Liver (tissue), 9 donors: ENCODE data around the gene MTPN. TPM values are rescaled to one million over a fixed set of nuclear protein-coding genes. Genes with fewer than 3 reads are reported as not detected.

Experiments
- DNase-seq: peaks from one replicate; pipeline ENCODE4 v3.0.0-alpha.2; 2017; ENCODE audit warnings: low spot score
- H3K27ac ChIP-seq, 2 donors: one replicate each; pipeline ENCODE4 v1.7.0; 2013; ENCODE audit warnings: inconsistent platforms in 2 of 2, low read length in 2 of 2, control low read depth in 1 of 2, low read depth in 1 of 2, mild to moderate bottlenecking in 1 of 2
- H3K27me3 ChIP-seq, 4 donors: one replicate each; pipeline versions ENCODE4 v1.6.1 to v1.7.0; 2013; ENCODE audit warnings: low read length in 3 of 4, inconsistent platforms in 1 of 4, mild to moderate bottlenecking in 1 of 4, moderate library complexity in 1 of 4; ENCODE audit not compliant: control insufficient read depth in 4 of 4, insufficient read depth in 4 of 4
- H3K36me3 ChIP-seq, 4 donors: one replicate each; pipeline versions ENCODE4 v1.6.1 to v1.7.0; 2013; ENCODE audit warnings: low read length in 3 of 4, mild to moderate bottlenecking in 3 of 4, low read depth in 1 of 4, moderate library complexity in 1 of 4; ENCODE audit not compliant: control insufficient read depth in 4 of 4, insufficient read depth in 3 of 4
- H3K4me1 ChIP-seq, 4 donors: one replicate each; pipeline versions ENCODE4 v1.6.1 to v1.7.0; 2013; ENCODE audit warnings: low read length in 3 of 4, mild to moderate bottlenecking in 3 of 4, moderate library complexity in 1 of 4; ENCODE audit not compliant: control insufficient read depth in 4 of 4, insufficient read depth in 4 of 4
- H3K4me3 ChIP-seq, 3 donors: one replicate each; pipeline versions ENCODE4 v1.6.1 to v1.7.0; 2013; ENCODE audit warnings: low read length in 3 of 3, control low read depth in 1 of 3, low read depth in 1 of 3, mild to moderate bottlenecking in 1 of 3
- H3K9ac ChIP-seq, 2 donors: one replicate each; pipeline ENCODE4 v1.7.0; 2013; ENCODE audit warnings: low read length in 2 of 2, mild to moderate bottlenecking in 2 of 2, moderate library complexity in 2 of 2, control low read depth in 1 of 2, low read depth in 1 of 2
- H3K9me3 ChIP-seq, 4 donors: one replicate each; pipeline versions ENCODE4 v1.6.1 to v1.7.0; 2013; ENCODE audit warnings: low read length in 3 of 4; ENCODE audit not compliant: control insufficient read depth in 4 of 4
- ATF3 ChIP-seq: IDR thresholded peaks from 2 replicates; pipeline ENCODE4 v1.6.1; 2016; ENCODE audit warnings: antibody characterized with exemption
- CTCF ChIP-seq: fragments of 150-350 bp; IDR thresholded peaks from 2 replicates; pipeline ENCODE4 v1.5.1; 2017; ENCODE audit warnings: improper control_type of control experiment, low read depth, low read length; ENCODE audit not compliant: missing input control
- EGR1 ChIP-seq, 2 donors: IDR thresholded peaks; 2 replicates each; pipeline ENCODE4 v1.6.1; 2016 to 2018; ENCODE audit warnings: antibody characterized with exemption in 2 of 2, low read depth in 2 of 2
- FOXA1 ChIP-seq: IDR thresholded peaks from 2 replicates; pipeline ENCODE4 v1.6.1; 2016; ENCODE audit warnings: antibody characterized with exemption
- FOXA2 ChIP-seq: IDR thresholded peaks from 2 replicates; pipeline ENCODE4 v1.6.1; 2016; ENCODE audit warnings: antibody characterized with exemption
- GABPA ChIP-seq, 2 donors: IDR thresholded peaks in 1 of 2; conservative IDR thresholded peaks in 1 of 2; 2 replicates each; pipeline ENCODE4 v1.6.1; 2016; ENCODE audit warnings: antibody characterized with exemption in 2 of 2, mild to moderate bottlenecking in 1 of 2, moderate library complexity in 1 of 2
- HNF4A ChIP-seq, 2 donors: conservative IDR thresholded peaks; 2 replicates each; pipeline ENCODE4 v1.6.1; 2016; ENCODE audit warnings: antibody characterized with exemption in 2 of 2, mild to moderate bottlenecking in 2 of 2
- HNF4G ChIP-seq: IDR thresholded peaks from 2 replicates; pipeline ENCODE4 v1.6.1; 2016; ENCODE audit warnings: antibody characterized with exemption
- JUND ChIP-seq, 2 donors: IDR thresholded peaks; 2 replicates each; pipeline ENCODE4 v1.6.1; 2016; ENCODE audit warnings: antibody characterized with exemption in 2 of 2
- MAX ChIP-seq: IDR thresholded peaks from 2 replicates; pipeline ENCODE4 v1.6.1; 2016; ENCODE audit warnings: antibody characterized with exemption
- NR2F2 ChIP-seq: IDR thresholded peaks from 2 replicates; pipeline ENCODE4 v1.6.1; 2016; ENCODE audit warnings: antibody characterized with exemption
- RAD21 ChIP-seq, 2 donors: IDR thresholded peaks; 2 replicates each; pipeline ENCODE4 v1.6.1; 2016; ENCODE audit warnings: antibody characterized with exemption in 2 of 2, mild to moderate bottlenecking in 2 of 2
- REST ChIP-seq: IDR thresholded peaks from 2 replicates; pipeline ENCODE4 v1.6.1; 2016; ENCODE audit warnings: antibody characterized with exemption, mild to moderate bottlenecking
- SP1 ChIP-seq: IDR thresholded peaks from 2 replicates; pipeline ENCODE4 v1.6.1; 2018; ENCODE audit warnings: antibody characterized with exemption, mild to moderate bottlenecking
- TAF1 ChIP-seq: conservative IDR thresholded peaks from 2 replicates; pipeline ENCODE4 v1.6.1; 2016; ENCODE audit warnings: antibody characterized with exemption, mild to moderate bottlenecking
- YY1 ChIP-seq: IDR thresholded peaks from 2 replicates; pipeline ENCODE4 v1.6.1; 2016; ENCODE audit warnings: antibody characterized with exemption, mild to moderate bottlenecking
- ZBTB33 ChIP-seq: IDR thresholded peaks from 2 replicates; pipeline ENCODE4 v1.6.1; 2016; ENCODE audit warnings: antibody characterized with exemption
- WGBS: extraction: QIAGEN DNeasy Blood & Tissue Kit; methylation state at CpG from one replicate; pipeline ENCODE4 v1.1.7; 2013; 5-methylcytosine and 5-hydroxymethylcytosine counted together
- polyA plus RNA-seq, 2 donors: library from polyadenylated mRNA; stranded (reverse) in 1 of 2; unstranded in 1 of 2; fragments of 200-250 nt in 1 of 2; fragments of >200 nt in 1 of 2; fragmentation: Nextera tagmentation in 1 of 2; extraction: Ambion mirVana in 1 of 2; gene quantifications; one replicate each; pipeline versions ENCODE4 v1.2.1 to v1.2.3, GENCODE V29; 2013 to 2015
- total RNA-seq, 2 donors: library from RNA; depleted of rRNA; stranded (reverse); fragments of >200 nt; gene quantifications; one replicate each; pipeline ENCODE4 v1.2.3, GENCODE V29; 2014
- donor health status: healthy.
- donor health status: healthy.
- donor health status: healthy.
- donor health status: healthy.
- donor health status: healthy.

The MTPN gene
- total and polyA plus RNA-seq, 4 donors: 24.8 to 88.3 (median 32.8) TPM

- no peak for TF ChIP-seq EGR1 (IDR thresholded peaks at IDR 0.05; ENCODE audit: low read depth in 2 of 2)
- TF ChIP-seq GABPA (IDR thresholded peaks at IDR 0.05 in 1 of 2, conservative IDR thresholded peaks at IDR 0.05 in 1 of 2): no peak
- no peak for TF ChIP-seq HNF4G
These were observed 12.9 kb downstream of the MTPN start (continued) for GRCh38 chr7:135964274-135964673.

GRCh38 chr7:135962802-135963201 is 14.4 kb downstream of the MTPN start:
- no peak overlapping the region for H3K9ac ChIP-seq
- no peak overlapping the region for H3K4me3 ChIP-seq
- no peaks in the 10 kb centered on the region for H3K9me3 ChIP-seq
- no peak overlapping the region for H3K27ac ChIP-seq
- WGBS: 95% methylated on average over 4 of the region's 4 CpGs
- no peaks in the 10 kb centered on the region for H3K27me3 ChIP-seq
- no peak for DNase-seq
- TF ChIP-seq EGR1 (IDR thresholded peaks at IDR 0.05; ENCODE audit: low read depth in 2 of 2) (no peak), HNF4A (conservative IDR thresholded peaks at IDR 0.05) (no peak), YY1 (no peak), SP1 (no peak)
- H3K36me3 ChIP-seq: no peaks in the 10 kb centered on the region
- H3K4me1 ChIP-seq: peaks cover 2 to 7% (median 5%) of the 10 kb centered on the region in 4 donors

GRCh38 chr7:135960709-135961451 is 16.3 kb downstream of the MTPN start:
- 88% methylated on average over 6 of the region's 6 CpGs for WGBS
- no peaks in the 10 kb centered on the region for H3K36me3 ChIP-seq
- H3K9ac ChIP-seq: no peak overlapping the region
- no peak overlapping the region for H3K27ac ChIP-seq
- H3K4me3 ChIP-seq: no peak overlapping the region
- H3K4me1 ChIP-seq: peaks cover 0 to 3% (median 2%) of the 10 kb centered on the region in 4 donors
- no peak for TF ChIP-seq HNF4A (conservative IDR thresholded peaks at IDR 0.05)
- no peak for TF ChIP-seq YY1
- TF ChIP-seq TAF1: no peak
- TF ChIP-seq NR2F2: no peak
- TF ChIP-seq MAX: no peak
- TF ChIP-seq ZBTB33: no peak
- TF ChIP-seq EGR1 (IDR thresholded peaks at IDR 0.05; ENCODE audit: low read depth in 2 of 2): no peak
- no peak for TF ChIP-seq JUND (IDR thresholded peaks at IDR 0.05)
- TF ChIP-seq RAD21 (IDR thresholded peaks at IDR 0.05): no peak
- no peak for TF ChIP-seq GABPA (IDR thresholded peaks at IDR 0.05 in 1 of 2, conservative IDR thresholded peaks at IDR 0.05 in 1 of 2)
- no peak for TF ChIP-seq REST
- TF ChIP-seq HNF4G: no peak
- TF ChIP-seq SP1: no peak
- no peak for TF ChIP-seq FOXA1
- TF ChIP-seq CTCF: no peak
- no peak for TF ChIP-seq ATF3
- no peak for TF ChIP-seq FOXA2
- no peak for DNase-seq
- no peaks in the 10 kb centered on the region for H3K27me3 ChIP-seq
- no peaks in the 10 kb centered on the region for H3K9me3 ChIP-seq
